HG03025 (cell line): ENCODE data around the gene DOK1.

ENCODE experiments used
- ATAC-seq: cut with Tn5 transposase; IDR thresholded peaks from one replicate; pipeline ENCODE4 v1.9.1; 2021; ENCODE audit warnings: mild to moderate bottlenecking, moderate library complexity; ENCODE audit not compliant: unreplicated experiment, low FRiP score

The DOK1 gene

GRCh38 chr2:74553892-74554819 is at the start of gene DOK1, which contains the start of gene LOXL3:
Gene DOK1 (plus strand): TSS chr2:74554720. CDS start chr2:74554755, 35 bp downstream.
Gene LOXL3 (minus strand): TSS chr2:74553942. CDS start chr2:74552634, 1,308 bp downstream.
- peak; percentile 37 for ATAC-seq

GRCh38 chr2:74505448-74506246 is 48.9 kb upstream of the DOK1 start:
- no peak for ATAC-seq

- peak; percentile 93 for ATAC-seq
Measured at GRCh38 chr2:74507145-74507925, 47.2 kb upstream of the DOK1 start, which contains the start of gene PCGF1. Gene PCGF1 (minus strand): TSS chr2:74507695. CDS start chr2:74507668, 27 bp downstream.

GRCh38 chr2:74507926-74508520 is 46.5 kb upstream of the DOK1 start:
- peak; percentile 11 for ATAC-seq

GRCh38 chr2:74510272-74510671 is 44.2 kb upstream of the DOK1 start:
- ATAC-seq: no peak

GRCh38 chr2:74511104-74511989 is 43.2 kb upstream of the DOK1 start:
- ATAC-seq: no peak

- no peak for ATAC-seq
Measured at GRCh38 chr2:74512744-74513604, 41.5 kb upstream of the DOK1 start.

- ATAC-seq: no peak
Measured at GRCh38 chr2:74513605-74514367, 40.7 kb upstream of the DOK1 start.

GRCh38 chr2:74514368-74515270 is 39.9 kb upstream of the DOK1 start, which contains the start of gene TLX2:
Gene TLX2 (plus strand): TSS chr2:74514450. CDS start chr2:74514807, 357 bp downstream.
- ATAC-seq: no peak

- no peak for ATAC-seq
Measured at GRCh38 chr2:74515271-74515980, 39.1 kb upstream of the DOK1 start.

GRCh38 chr2:74515981-74516633 is 38.4 kb upstream of the DOK1 start:
- no peak for ATAC-seq

- no peak for ATAC-seq
Measured at GRCh38 chr2:74516650-74517049, 37.9 kb upstream of the DOK1 start.

- no peak for ATAC-seq
Measured at GRCh38 chr2:74522516-74522915, 32.0 kb upstream of the DOK1 start.

GRCh38 chr2:74524005-74524404 is 30.5 kb upstream of the DOK1 start:
- no peak for ATAC-seq
